GM12875 (cell line): ENCODE data around the gene TRIO.

Experiments used
- H3K4me3 ChIP-seq: one replicate; pipeline ENCODE4 v1.5.1; 2011; ENCODE audit warnings: low read depth, low read length, control low read depth
- TF ChIP-seq, protein P1 (sequence below): IDR thresholded peaks from 2 replicates; pipeline ENCODE4 v1.5.1; 2011; ENCODE audit warnings: low read depth, mild to moderate bottlenecking, control low read depth, inconsistent platforms, low read length, moderate library complexity, borderline replicate concordance; ENCODE audit not compliant: insufficient read depth

TRIO gene

DNA sequence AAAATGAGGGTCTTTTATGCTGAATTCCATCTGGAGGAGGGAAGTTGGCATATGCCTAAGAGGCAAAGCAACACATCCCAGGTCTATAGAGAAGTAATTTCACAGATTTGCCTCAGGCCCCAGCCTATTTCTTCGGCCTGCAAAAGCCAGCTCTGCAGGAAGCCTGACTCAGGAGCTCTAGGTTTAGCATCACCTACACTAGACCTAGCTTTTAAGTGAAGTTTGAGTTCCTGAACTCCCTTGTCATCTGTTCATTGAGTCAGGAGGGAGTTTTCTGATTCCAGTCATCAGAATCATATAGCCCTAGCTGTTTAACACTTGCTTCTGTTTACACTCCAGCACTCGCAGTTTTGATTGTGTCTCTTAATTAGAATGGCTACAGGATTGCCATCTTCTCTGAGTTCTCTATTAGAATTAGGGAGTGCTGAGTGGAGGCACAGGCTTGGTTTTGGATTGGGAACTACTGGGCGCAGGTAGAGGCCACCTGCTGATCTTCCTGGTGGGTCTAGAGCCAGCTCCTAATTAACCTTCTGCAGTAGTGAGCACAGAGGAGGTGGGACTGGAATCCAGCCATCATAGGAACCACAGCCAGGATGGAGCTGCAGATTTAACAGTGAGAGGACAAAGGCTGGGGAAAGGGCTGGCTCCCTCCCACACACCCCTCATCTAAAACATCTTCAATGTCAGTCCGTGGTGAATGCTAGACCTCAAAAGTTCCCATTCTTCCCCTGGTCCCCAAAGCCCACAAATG, 179.5 kb downstream of the TRIO start:
- H3K4me3 ChIP-seq, result no peak overlapping the region
- TF ChIP-seq, protein P1, sequence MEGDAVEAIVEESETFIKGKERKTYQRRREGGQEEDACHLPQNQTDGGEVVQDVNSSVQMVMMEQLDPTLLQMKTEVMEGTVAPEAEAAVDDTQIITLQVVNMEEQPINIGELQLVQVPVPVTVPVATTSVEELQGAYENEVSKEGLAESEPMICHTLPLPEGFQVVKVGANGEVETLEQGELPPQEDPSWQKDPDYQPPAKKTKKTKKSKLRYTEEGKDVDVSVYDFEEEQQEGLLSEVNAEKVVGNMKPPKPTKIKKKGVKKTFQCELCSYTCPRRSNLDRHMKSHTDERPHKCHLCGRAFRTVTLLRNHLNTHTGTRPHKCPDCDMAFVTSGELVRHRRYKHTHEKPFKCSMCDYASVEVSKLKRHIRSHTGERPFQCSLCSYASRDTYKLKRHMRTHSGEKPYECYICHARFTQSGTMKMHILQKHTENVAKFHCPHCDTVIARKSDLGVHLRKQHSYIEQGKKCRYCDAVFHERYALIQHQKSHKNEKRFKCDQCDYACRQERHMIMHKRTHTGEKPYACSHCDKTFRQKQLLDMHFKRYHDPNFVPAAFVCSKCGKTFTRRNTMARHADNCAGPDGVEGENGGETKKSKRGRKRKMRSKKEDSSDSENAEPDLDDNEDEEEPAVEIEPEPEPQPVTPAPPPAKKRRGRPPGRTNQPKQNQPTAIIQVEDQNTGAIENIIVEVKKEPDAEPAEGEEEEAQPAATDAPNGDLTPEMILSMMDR, result no peak

DNA sequence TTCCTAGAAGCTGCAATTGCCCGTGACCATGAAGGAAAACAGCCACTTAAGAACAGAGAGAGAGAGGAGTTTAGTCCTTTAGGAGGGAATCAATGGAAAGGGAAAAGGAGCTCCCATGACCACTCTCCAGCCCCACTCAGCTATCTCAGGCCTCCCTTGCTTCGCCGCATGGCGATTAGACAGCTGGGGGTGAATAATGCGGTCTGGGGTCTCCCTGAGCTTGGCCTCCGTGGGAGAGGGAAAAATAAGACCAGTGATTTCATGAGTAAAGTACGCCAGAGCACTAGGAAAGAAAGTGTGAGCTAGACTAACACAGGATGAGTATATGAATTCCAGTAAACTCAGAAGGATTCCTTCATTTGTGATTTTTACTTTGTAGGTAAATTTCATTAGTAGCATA, 180.3 kb downstream of the TRIO start:
- TF ChIP-seq, protein P1, result no peak
- H3K4me3 ChIP-seq, result no peak overlapping the region

DNA sequence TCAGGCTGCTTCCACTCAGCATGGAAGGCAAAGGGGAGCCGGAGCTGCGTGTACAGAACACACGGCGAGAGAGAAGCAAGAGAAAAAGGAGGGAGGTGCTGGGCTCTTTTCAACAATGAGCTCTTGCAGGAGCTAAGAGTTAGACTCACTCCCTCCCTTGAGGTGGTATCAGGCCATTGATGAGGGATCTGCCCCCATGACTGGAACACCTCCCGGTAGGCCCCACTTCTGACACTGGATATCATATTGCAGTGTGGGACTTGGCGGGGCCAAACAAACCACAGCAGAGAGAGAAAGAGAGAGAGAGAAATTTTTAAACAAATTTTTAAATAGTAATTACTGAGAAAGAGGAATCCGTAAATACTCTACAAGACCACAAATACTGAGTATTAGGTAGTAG, 182.2 kb downstream of the TRIO start:
- no peak overlapping the region for H3K4me3 ChIP-seq
- TF ChIP-seq, protein P1, result no peak

DNA sequence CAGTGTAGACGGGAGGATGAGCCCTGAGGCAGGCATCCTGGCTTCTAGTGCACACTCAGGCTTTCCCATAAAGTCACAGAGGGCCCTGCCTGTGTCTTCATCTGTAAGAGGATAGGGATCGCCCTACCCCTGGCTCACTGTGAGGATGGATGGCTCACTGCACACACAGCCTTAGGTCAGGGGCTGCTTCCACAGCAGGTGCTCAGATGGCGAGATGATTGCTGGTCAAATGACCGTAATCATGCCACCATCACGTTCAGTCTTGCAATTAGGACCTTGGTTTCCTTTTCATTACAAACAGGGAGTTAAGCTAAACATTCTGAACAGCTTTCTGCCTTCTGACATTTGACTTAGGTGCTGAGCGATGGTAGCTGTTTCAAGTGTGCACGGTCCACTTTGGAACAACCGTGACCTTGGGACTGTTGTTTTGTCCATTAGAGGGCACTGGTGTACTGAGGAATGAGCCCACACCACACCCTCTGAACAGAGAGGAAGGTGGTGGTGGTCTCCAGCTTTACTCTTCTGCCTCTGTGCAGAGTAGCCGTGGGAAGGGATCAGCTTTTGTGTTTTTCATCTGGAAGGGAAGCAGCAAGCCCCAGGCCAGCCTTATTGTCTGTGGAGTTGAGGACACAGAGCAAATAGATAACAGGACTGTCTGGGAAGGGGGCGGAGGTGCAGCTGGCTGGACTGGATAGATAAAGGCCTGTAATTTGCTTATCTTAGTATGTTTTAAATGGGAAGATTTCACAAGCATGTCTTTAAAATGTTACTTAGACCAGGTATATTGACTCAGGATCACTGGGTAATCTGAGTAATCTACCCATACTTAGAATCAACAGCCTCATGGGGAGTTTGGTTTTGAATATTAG, 183.1 kb downstream of the TRIO start:
- TF ChIP-seq, protein P1, result 0 out of 2 replicates have a peak, but pooled peaks have one; percentile 19
- no peak overlapping the region for H3K4me3 ChIP-seq

DNA sequence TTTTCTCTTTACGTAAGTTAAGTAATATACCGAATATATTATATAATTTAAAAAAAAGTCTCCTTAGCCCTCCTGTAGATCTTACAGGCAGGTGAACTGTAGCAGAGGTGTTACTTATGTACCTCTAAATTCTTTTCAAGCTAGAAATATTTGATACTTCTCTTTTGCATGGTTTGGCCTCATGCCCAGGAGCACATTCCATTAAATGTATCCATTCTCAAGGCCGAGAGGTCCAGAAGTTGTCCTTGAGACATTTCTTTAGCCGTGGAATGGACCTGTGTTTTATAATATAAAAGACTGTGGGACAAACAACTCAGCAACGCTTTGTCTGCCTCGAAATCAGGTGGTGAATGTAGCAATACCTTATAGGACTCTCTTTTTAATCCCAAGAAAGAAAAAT, 184.5 kb downstream of the TRIO start:
- TF ChIP-seq, protein P1, result no peak
- no peak overlapping the region for H3K4me3 ChIP-seq

DNA sequence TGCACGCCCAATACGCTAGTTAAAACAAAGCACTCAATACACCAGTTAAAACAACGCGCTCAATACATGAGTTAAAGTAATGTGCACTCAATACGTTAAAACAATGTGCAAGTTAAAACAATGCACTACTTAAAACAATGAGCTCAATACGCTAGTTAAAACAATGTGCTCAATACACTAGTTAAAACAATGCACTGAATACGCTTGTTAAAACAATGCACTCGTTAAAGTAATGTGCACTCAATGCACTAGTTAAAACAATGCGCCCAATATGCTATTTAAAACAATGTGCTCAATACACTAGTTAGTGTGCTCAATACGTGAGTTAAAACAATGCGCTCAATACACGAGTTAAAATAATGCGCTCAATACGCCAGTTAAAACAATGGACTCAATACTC, 185.0 kb downstream of the TRIO start:
- no peak overlapping the region for H3K4me3 ChIP-seq
- TF ChIP-seq, protein P1, result no peak
